Measurements from ENCODE around the gene CAVIN2. TPM values are rescaled to one million over a fixed set of nuclear protein-coding genes. Genes with fewer than 3 reads are reported as not detected.

The CAVIN2 gene
- total RNA-seq = 1.9 TPM in 2 replicates

GRCh38 chr2:191846515-191847476 is at the start of gene CAVIN2:
Gene CAVIN2, minus strand, starts transcription at chr2:191847088. Its CDS starts 163 bp downstream, at chr2:191846925.

Other genes with a start within 250 kb of the CAVIN2 start
- 68.3 and 97.6 TPM in 2 replicates for gene NABP1, start 169.0 kb downstream of the CAVIN2 start, total RNA-seq

Measured in hair follicle dermal papilla cell (primary cell).